Stimulated activated CD4-positive, alpha-beta T cell treated with anti-CD3 and anti-CD28 coated beads, Interleukin-1b, Interleukin-23, amount 100 ng/mL, for 48 hours (primary cell): Measurements from ENCODE around the gene TSPAN32.
A peak's percentile ranks its signal among the peaks of the same experiment; 100 is the strongest.
"Not testable (repeated sequence)": the region's sequence is repeated elsewhere in the genome, so short reads cannot be mapped to it uniquely, and the experiment has no call there.

Source experiments
- DNase-seq: peaks from one replicate; pipeline ENCODE4 v3.0.0-alpha.2; 2020

The TSPAN32 gene

GRCh38 chr11:2267306-2267850 is 34.4 kb upstream of the TSPAN32 start:
- no peak for DNase-seq

GRCh38 chr11:2267851-2268728 is 33.7 kb upstream of the TSPAN32 start:
- DNase-seq, result no peak

- DNase-seq, result peak; percentile 81
These were observed 32.8 kb upstream of the TSPAN32 start for GRCh38 chr11:2268729-2269600.

DNA sequence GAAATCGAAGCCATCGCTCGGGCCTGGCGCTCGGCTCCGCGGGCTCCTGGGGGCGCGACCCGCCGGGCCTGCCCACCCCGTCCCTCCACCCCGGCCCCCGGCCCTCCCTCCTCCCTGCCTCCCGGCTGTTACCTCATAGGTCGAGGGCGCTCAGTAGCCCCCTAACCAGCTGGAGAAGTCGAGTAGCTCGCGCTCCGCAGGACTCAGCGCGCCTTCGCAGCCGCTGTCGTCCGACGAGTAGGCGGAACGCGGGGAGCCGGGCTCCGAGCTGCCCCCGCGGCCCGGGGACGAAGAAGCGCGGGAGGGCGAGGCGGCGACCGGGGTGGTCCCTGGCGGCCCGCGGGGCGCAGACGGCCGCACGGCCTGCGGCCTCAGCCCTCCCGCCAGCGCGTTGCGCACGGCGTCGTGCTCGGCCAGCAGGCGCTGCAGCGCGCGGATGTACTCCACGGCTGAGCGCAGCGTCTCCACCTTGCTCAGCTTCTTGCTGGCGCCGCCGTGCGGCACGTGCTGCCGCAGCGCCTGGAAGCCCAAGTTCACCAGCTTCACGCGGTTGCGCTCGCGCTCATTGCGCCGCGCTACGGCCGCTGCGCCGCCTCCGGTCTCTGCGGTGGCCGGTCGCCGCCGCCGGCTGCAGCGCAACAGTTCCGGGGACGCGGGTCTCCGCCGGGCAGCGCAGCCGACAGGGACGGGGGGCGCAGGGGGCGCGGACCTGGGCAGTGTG is 32.1 kb upstream of the TSPAN32 start:
- DNase-seq, result peak; percentile 53

DNA sequence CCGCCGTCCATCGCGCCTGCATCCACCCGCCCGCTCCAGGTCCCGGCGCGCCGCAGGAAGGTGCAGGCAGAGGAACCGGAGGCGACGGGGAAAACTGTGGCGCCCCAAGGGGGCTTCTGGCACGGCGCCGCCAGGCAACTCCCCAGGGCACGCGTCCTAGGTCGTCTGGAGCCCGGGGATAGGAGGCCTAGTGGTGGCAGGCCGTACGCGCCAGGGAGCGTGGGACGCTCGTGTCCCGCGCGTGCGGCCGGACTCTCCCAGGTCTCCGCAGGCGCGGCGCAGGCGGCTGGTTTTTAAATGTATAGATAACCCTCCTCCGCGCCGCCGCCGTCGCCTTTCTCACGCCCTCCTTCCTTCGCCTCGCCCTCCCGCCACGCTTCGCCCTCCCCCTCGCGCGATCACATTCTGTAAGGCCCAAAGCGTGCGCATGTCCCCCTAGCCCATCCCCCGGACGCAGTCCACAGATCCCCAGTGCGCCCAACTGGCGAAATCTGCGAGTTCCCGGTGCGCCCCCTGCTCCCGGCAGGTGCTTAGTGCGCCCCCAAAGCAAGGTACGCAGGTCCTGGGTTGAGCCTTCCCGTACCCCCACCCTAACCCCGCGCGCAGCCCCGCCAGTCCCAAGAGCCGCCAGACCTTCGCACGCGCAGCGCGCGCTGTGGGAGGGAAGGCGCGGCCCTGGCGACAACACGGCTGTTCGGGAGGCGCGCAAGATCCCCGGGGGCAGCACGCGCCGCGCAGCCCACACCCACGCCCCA is 31.3 kb upstream of the TSPAN32 start, which contains the start of gene ASCL2:
ASCL2 (minus strand) TSS at position 267 of the 755 bp plus-strand sequence; CDS start at position 11, 256 bp downstream.
- DNase-seq, result no peak

DNA sequence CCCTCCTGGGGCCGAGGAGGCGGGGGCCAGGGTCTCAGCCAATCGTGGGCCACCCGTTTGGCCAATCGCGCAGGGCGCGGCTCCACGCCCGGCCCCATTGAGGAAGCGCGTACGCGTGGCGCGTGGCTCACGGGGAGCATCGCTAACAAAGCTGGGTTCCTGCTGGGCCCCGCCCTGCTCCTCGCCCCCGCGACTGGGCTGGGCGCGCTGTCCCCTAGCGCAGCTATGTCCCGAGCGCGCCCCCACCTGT is 30.8 kb upstream of the TSPAN32 start:
- peak; percentile 35 for DNase-seq

DNA sequence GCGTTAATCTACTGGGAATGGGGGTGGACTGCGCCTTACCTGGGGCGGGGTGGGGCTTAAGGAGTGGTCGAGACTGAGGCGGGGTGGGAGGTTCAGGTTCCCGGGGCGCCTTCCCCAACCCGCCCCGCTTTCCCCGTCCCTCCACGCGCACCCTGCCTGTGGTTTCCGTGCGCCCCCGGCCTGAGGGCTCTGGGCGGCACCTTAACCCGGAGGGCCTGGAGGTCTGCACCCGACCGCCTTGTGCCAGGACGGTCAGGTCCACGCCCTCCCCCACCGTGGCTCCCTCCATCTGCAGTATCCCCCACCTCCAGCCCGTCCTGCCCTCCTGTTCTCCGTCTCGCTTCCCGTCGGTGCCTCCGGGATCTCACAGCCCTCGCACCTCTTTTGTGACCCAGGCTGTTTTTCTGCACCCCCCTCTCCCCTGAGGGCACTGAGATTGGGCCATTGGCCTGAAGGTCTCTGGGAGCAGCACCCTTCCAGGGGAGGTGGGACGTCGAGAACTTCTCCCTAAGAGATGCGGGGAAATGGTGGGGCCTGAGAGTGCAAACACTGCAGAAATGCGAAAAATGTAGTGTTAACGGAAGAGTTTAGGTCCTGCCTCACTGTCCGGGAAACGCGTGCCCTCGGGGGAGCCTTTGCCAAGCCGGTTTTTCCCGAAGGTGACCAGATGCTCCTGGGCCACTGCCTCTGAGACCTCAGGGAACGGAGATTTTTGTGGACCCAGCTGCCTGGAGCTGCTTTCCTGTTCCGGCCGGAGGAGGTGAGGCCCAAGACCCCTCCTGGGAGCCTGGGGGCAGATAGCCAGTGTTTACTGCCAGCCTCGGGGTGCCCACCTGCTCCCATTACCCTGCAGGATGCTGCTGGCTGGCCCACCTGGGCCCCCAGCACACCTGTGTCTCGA is 30.2 kb upstream of the TSPAN32 start:
- no peak for DNase-seq

GRCh38 chr11:2272228-2272945 is 29.4 kb upstream of the TSPAN32 start:
- DNase-seq, result no peak

- no peak for DNase-seq
These were observed 28.9 kb upstream of the TSPAN32 start for GRCh38 chr11:2272946-2273280.

- no peak for DNase-seq
These were observed 28.5 kb upstream of the TSPAN32 start for GRCh38 chr11:2273311-2273710.

- no peak for DNase-seq
These were observed 28.0 kb upstream of the TSPAN32 start for GRCh38 chr11:2273771-2274170.

GRCh38 chr11:2275334-2276279 is 26.2 kb upstream of the TSPAN32 start:
- DNase-seq, result no peak

GRCh38 chr11:2276280-2277007 is 25.4 kb upstream of the TSPAN32 start:
- no peak for DNase-seq

- no peak for DNase-seq
These were observed 24.8 kb upstream of the TSPAN32 start for GRCh38 chr11:2277008-2277346.

DNA sequence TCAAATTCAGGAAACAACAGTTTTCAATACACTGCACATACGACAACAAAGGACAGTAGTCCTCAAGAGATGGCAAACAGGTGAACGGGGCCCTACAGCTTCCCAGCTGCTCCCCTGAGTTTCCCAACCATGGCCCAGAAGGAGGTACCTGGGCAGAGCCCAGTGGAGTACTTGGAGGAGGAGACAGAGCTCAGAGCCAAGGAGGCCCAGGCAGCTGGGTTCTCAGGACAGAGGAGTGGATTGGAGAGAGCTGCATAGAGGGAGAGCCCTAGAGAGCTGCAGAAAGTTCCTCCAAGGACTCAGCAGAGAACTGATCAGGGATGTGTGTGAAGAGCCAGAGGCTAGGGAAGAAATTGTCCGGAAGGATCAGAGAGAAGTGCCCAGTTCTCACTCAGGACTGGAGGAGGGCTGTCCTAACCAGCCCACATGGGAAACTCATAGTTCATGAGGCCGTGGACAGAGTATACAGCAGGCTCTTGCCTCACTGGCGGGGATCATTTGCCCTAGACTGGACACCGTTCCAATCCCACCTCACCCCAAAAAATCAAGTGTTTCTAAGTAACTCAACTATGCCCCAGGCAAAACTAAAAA is 23.8 kb upstream of the TSPAN32 start:
- no peak for DNase-seq

- DNase-seq, result no peak
These were observed 21.6 kb upstream of the TSPAN32 start for GRCh38 chr11:2280208-2280607.

DNA sequence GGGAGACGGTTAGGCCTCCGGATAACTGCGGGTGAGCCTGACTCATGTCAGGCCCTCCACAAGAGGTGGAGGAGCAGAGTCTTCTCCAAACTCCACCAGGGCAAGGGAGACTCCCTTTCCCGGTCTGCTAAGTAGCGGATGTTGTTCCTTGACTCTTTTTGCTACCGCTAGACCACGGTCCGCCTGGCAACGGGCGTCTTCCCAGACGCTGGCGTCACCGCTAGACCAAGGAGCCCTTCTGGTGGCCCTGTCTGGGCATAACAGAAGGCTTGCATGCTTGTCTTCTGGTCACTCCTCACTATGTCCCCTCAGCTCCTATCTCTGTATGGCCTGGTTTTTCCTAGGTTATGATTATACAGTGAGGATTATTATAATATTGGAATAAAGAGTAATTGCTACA is 15.5 kb upstream of the TSPAN32 start:
- DNase-seq, result not testable (repeated sequence)

GRCh38 chr11:2287091-2287490 is 14.7 kb upstream of the TSPAN32 start:
- no peak for DNase-seq
